ENCODE results near the gene CSE1L. TPM values are rescaled to one million over a fixed set of nuclear protein-coding genes. Genes with fewer than 3 reads are reported as not detected.

Gene CSE1L
- total RNA-seq, 1 experiment from 2014 or later, result 246 TPM

- Mint-ChIP-seq H3K4me1 (no peaks in the 10 kb centered on the region), H3K27me3 (ENCODE audit: low read depth) (no peaks in the 10 kb centered on the region), H3K27ac (no peak overlapping the region), H3K9me3 (no peaks in the 10 kb centered on the region), H3K36me3 (ENCODE audit: insufficient read depth in 1 of 3, low read depth in 3 of 3) (peaks cover 43 to 87% (median 81%) of the 10 kb centered on the region in 3 experiments), H3K4me3 (no peak overlapping the region)
- no peak overlapping the region for H2BK12ac ChIP-seq (ENCODE audit: insufficient read length, low read depth, low read length)
- no peak overlapping the region for H3K18ac ChIP-seq (ENCODE audit: insufficient read length, low read depth, low read length)
- no peaks in the 10 kb centered on the region for H3K23me2 ChIP-seq (ENCODE audit: insufficient read length, low read depth, low read length, poor library complexity, severe bottlenecking)
- no peaks in the 10 kb centered on the region for H4K20me1 ChIP-seq (ENCODE audit: control insufficient read depth, insufficient read depth, insufficient read length)
- no peak overlapping the region for H3K4ac ChIP-seq (ENCODE audit: low read depth, low read length)
- no peak overlapping the region for H2BK20ac ChIP-seq (ENCODE audit: low read depth, low read length, poor library complexity, severe bottlenecking)
- H2BK15ac ChIP-seq (ENCODE audit: low read depth, low read length), result no peak overlapping the region
- no peaks in the 10 kb centered on the region for H3K27me3 ChIP-seq (ENCODE audit: insufficient read depth, low read length)
- no peak overlapping the region for H3K23ac ChIP-seq (ENCODE audit: insufficient read length, low read depth, low read length)
- no peaks in the 10 kb centered on the region for H3K79me1 ChIP-seq (ENCODE audit: insufficient read depth, low read depth, low read length, poor library complexity, severe bottlenecking)
- no peak overlapping the region for H3K14ac ChIP-seq (ENCODE audit: insufficient read depth, low read length)
- H4K91ac ChIP-seq (ENCODE audit: insufficient read length, low read depth, low read length), result no peak overlapping the region
- H2AK5ac ChIP-seq (ENCODE audit: insufficient read length, low read length), result no peak overlapping the region
- H3K27ac ChIP-seq (ENCODE audit: insufficient read length, low read depth, low read length), result no peak overlapping the region
- H4K5ac ChIP-seq (ENCODE audit: insufficient read length, low read depth, low read length), result no peak overlapping the region
- no peak overlapping the region for H4K8ac ChIP-seq (replicated peaks; ENCODE audit: insufficient read length, low read depth, low read length)
- no peak overlapping the region for H3T11ph ChIP-seq (ENCODE audit: low read length)
- no peak overlapping the region for H3K56ac ChIP-seq (ENCODE audit: insufficient read length, low read depth, low read length)
- H3K4me1 ChIP-seq (ENCODE audit: insufficient read depth, low read length), result no peaks in the 10 kb centered on the region
- no peak for TF ChIP-seq CTCF (conservative IDR thresholded peaks at IDR 0.05)
- H2AFZ ChIP-seq (ENCODE audit: low read length), result no peak overlapping the region
- DNase-seq, result no peak
- no CpG with 5 or more reads among the region's 7 CpGs for WGBS (ENCODE audit: extremely low coverage, insufficient read length, low lambda C conversion rate)
- H2BK120ac ChIP-seq (ENCODE audit: low read depth, low read length, poor library complexity, severe bottlenecking), result no peak overlapping the region
- H3K9me3 ChIP-seq (ENCODE audit: control insufficient read depth, low read depth, low read length), result no peaks in the 10 kb centered on the region
- no peak overlapping the region for H2BK5ac ChIP-seq (ENCODE audit: insufficient read length, low read length)
- no peak overlapping the region for H3K4me2 ChIP-seq (ENCODE audit: insufficient read depth, insufficient read length, low read length)
- H3K9ac ChIP-seq (ENCODE audit: extremely low read depth, insufficient read length, low read length), result no peak overlapping the region
- no peaks in the 10 kb centered on the region for H3K79me2 ChIP-seq (ENCODE audit: insufficient read depth, low read length)
Measured at GRCh38 chr20:49119988-49120387, 73.9 kb downstream of the CSE1L start.

Data from H9 (cell line).